ENCODE data around the gene MYB.
A peak's percentile ranks its signal among the peaks of the same experiment; 100 is the strongest.
"Not testable (repeated sequence)": the region's sequence is repeated elsewhere in the genome, so short reads cannot be mapped to it uniquely, and the experiment has no call there.

The MYB gene

GRCh38 chr6:135180542-135181332 lies at the start of gene MYB:
TSS of gene MYB (plus strand) at chr6:135181308. CDS start at chr6:135181514, 206 bp downstream.
- peak; percentile 57 for DNase-seq

GRCh38 chr6:135132776-135133175 lies 48.3 kb upstream of the MYB start:
- no peak for DNase-seq

- no peak for DNase-seq
Measured at GRCh38 chr6:135135835-135136234, 45.3 kb upstream of the MYB start.

GRCh38 chr6:135137826-135138225 lies 43.3 kb upstream of the MYB start:
- DNase-seq = no peak

GRCh38 chr6:135141182-135141581 lies 39.9 kb upstream of the MYB start:
- DNase-seq = no peak

GRCh38 chr6:135141728-135142127 lies 39.4 kb upstream of the MYB start:
- no peak for DNase-seq

GRCh38 chr6:135142232-135142631 lies 38.9 kb upstream of the MYB start:
- DNase-seq = not testable (repeated sequence)

GRCh38 chr6:135144673-135145062 lies 36.4 kb upstream of the MYB start:
- no peak for DNase-seq

- DNase-seq = peak; percentile 19
Measured at GRCh38 chr6:135145063-135145800, 35.9 kb upstream of the MYB start.

GRCh38 chr6:135146162-135146934 lies 34.8 kb upstream of the MYB start:
- no peak for DNase-seq

- DNase-seq = no peak
Measured at GRCh38 chr6:135147637-135148592, 33.2 kb upstream of the MYB start.

GRCh38 chr6:135148889-135149288 lies 32.2 kb upstream of the MYB start:
- DNase-seq = no peak

- DNase-seq = no peak
Measured at GRCh38 chr6:135149376-135149775, 31.7 kb upstream of the MYB start.

- DNase-seq = not testable (repeated sequence)
Measured at GRCh38 chr6:135150481-135150880, 30.6 kb upstream of the MYB start.

GRCh38 chr6:135154125-135154524 lies 27.0 kb upstream of the MYB start:
- DNase-seq = not testable (repeated sequence)

GRCh38 chr6:135158397-135158796 lies 22.7 kb upstream of the MYB start:
- no peak for DNase-seq

- DNase-seq = no peak
Measured at GRCh38 chr6:135159531-135159930, 21.6 kb upstream of the MYB start.

- DNase-seq = no peak
Measured at GRCh38 chr6:135161411-135162395, 19.4 kb upstream of the MYB start.

- no peak for DNase-seq
Measured at GRCh38 chr6:135162678-135163439, 18.2 kb upstream of the MYB start.

- no peak for DNase-seq
Measured at GRCh38 chr6:135163440-135163738, 17.7 kb upstream of the MYB start.

Data from NCI-H1694 treated with DMSO at 0.1 percent for 48 hours (cell line).